K562 (cell line): Measurements from ENCODE around the gene SETD7. TPM values are rescaled to one million over a fixed set of nuclear protein-coding genes. Genes with fewer than 3 reads are reported as not detected.
A peak's percentile ranks its signal among the peaks of the same experiment; 100 is the strongest.

Source experiments
- AFF4 ChIP-seq: sonication (generic); formaldehyde crosslinking; IDR thresholded peaks from 2 replicates; pipeline ENCODE4 v1.8.0; 2023; ENCODE audit warnings: mild to moderate bottlenecking, missing genetic modification reagents
- TARDBP ChIP-seq: fragments of 450-650 bp; IDR thresholded peaks from 2 replicates; pipeline ENCODE4 v1.6.1; 2016
- TRIM24 ChIP-seq, 2 experiments: fragments of 450-650 bp; IDR thresholded peaks; 2 replicates each; pipeline ENCODE4 v1.6.1; 2016
- ZNF224 ChIP-seq: sonication (generic); formaldehyde crosslinking; IDR thresholded peaks from 2 replicates; pipeline ENCODE4 v1.8.0; 2022; ENCODE audit warnings: mild to moderate bottlenecking, missing genetic modification reagents
- ZNF431 ChIP-seq: sonication (generic); formaldehyde crosslinking; IDR thresholded peaks from 2 replicates; pipeline ENCODE4 v1.8.0; 2022; ENCODE audit warnings: mild to moderate bottlenecking, missing genetic modification reagents
- ZNF518B ChIP-seq: fragments of 250-450 bp; sonication (Bioruptor Pico); IDR thresholded peaks from 2 replicates; pipeline ENCODE4 v1.5.0; 2021; ENCODE audit warnings: mild to moderate bottlenecking, moderate library complexity
- polyA plus RNA-seq, 8 experiments: library from polyadenylated mRNA; depleted of rRNA in 4 of 8; stranded (reverse) in 5 of 8; unstranded in 3 of 8; fragments of >200 nt; fragmentation: Nextera tagmentation in 2 of 8; fragmentation: Illumina TruSeq in 1 of 8; extraction: Ambion mirVana in 2 of 8; extraction: Trizol in 1 of 8; gene quantifications; 2 replicates each; pipeline versions ENCODE4 v1.2.1 to v1.2.3, GENCODE V29; 2011 to 2014; ENCODE audit warnings: inconsistent platforms in 1 of 8, missing spikeins in 1 of 8
- total RNA-seq, 7 experiments: library from RNA; depleted of rRNA in 6 of 7; stranded (reverse); fragments of >200 nt in 6 of 7; fragmentation: Illumina TruSeq in 2 of 7; extraction: Trizol in 2 of 7; gene quantifications; 2 replicates each; pipeline versions ENCODE4 v1.2.1 to v1.2.3, GENCODE V29; 2011 to 2021; ENCODE audit warnings: low replicate concordance in 1 of 7
- TF ChIP-seq, protein P1 (sequence below): fragments of 200-600 bp; sonication (generic); IDR thresholded peaks from one replicate; pipeline ENCODE4 v1.6.1; 2012; ENCODE audit warnings: mild to moderate bottlenecking, low read depth, low read length, inconsistent platforms

Gene SETD7
- total and polyA plus RNA-seq, 9 of the 15 experiments (the other 6 are each of a cell fraction or from before 2014, with no cell fraction given): 0.37 to 2.4 (median 1.7) TPM

- TF ChIP-seq ZNF518B (CRISPR knock-in tag) (no peak), ZNF431 (CRISPR knock-in tag) (0 out of 2 replicates have a peak, but pooled peaks have one; percentile 24), ZNF224 (0 out of 2 replicates have a peak, but pooled peaks have one; percentile 18), AFF4 (CRISPR knock-in tag) (no peak; the same call in 1 of the 2 replicates), TRIM24 (IDR thresholded peaks at IDR 0.05) (no peak), TARDBP (no peak)
- TF ChIP-seq, protein P1, sequence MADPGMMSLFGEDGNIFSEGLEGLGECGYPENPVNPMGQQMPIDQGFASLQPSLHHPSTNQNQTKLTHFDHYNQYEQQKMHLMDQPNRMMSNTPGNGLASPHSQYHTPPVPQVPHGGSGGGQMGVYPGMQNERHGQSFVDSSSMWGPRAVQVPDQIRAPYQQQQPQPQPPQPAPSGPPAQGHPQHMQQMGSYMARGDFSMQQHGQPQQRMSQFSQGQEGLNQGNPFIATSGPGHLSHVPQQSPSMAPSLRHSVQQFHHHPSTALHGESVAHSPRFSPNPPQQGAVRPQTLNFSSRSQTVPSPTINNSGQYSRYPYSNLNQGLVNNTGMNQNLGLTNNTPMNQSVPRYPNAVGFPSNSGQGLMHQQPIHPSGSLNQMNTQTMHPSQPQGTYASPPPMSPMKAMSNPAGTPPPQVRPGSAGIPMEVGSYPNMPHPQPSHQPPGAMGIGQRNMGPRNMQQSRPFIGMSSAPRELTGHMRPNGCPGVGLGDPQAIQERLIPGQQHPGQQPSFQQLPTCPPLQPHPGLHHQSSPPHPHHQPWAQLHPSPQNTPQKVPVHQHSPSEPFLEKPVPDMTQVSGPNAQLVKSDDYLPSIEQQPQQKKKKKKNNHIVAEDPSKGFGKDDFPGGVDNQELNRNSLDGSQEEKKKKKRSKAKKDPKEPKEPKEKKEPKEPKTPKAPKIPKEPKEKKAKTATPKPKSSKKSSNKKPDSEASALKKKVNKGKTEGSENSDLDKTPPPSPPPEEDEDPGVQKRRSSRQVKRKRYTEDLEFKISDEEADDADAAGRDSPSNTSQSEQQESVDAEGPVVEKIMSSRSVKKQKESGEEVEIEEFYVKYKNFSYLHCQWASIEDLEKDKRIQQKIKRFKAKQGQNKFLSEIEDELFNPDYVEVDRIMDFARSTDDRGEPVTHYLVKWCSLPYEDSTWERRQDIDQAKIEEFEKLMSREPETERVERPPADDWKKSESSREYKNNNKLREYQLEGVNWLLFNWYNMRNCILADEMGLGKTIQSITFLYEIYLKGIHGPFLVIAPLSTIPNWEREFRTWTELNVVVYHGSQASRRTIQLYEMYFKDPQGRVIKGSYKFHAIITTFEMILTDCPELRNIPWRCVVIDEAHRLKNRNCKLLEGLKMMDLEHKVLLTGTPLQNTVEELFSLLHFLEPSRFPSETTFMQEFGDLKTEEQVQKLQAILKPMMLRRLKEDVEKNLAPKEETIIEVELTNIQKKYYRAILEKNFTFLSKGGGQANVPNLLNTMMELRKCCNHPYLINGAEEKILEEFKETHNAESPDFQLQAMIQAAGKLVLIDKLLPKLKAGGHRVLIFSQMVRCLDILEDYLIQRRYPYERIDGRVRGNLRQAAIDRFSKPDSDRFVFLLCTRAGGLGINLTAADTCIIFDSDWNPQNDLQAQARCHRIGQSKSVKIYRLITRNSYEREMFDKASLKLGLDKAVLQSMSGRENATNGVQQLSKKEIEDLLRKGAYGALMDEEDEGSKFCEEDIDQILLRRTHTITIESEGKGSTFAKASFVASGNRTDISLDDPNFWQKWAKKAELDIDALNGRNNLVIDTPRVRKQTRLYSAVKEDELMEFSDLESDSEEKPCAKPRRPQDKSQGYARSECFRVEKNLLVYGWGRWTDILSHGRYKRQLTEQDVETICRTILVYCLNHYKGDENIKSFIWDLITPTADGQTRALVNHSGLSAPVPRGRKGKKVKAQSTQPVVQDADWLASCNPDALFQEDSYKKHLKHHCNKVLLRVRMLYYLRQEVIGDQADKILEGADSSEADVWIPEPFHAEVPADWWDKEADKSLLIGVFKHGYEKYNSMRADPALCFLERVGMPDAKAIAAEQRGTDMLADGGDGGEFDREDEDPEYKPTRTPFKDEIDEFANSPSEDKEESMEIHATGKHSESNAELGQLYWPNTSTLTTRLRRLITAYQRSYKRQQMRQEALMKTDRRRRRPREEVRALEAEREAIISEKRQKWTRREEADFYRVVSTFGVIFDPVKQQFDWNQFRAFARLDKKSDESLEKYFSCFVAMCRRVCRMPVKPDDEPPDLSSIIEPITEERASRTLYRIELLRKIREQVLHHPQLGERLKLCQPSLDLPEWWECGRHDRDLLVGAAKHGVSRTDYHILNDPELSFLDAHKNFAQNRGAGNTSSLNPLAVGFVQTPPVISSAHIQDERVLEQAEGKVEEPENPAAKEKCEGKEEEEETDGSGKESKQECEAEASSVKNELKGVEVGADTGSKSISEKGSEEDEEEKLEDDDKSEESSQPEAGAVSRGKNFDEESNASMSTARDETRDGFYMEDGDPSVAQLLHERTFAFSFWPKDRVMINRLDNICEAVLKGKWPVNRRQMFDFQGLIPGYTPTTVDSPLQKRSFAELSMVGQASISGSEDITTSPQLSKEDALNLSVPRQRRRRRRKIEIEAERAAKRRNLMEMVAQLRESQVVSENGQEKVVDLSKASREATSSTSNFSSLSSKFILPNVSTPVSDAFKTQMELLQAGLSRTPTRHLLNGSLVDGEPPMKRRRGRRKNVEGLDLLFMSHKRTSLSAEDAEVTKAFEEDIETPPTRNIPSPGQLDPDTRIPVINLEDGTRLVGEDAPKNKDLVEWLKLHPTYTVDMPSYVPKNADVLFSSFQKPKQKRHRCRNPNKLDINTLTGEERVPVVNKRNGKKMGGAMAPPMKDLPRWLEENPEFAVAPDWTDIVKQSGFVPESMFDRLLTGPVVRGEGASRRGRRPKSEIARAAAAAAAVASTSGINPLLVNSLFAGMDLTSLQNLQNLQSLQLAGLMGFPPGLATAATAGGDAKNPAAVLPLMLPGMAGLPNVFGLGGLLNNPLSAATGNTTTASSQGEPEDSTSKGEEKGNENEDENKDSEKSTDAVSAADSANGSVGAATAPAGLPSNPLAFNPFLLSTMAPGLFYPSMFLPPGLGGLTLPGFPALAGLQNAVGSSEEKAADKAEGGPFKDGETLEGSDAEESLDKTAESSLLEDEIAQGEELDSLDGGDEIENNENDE: no peak
Measured at GRCh38 chr4:139454111-139455045, 101.6 kb downstream of the SETD7 start, which contains the start of gene RAB33B (continued).
